Kidney epithelial cell (primary cell): Measurements from ENCODE around the gene NFATC1. TPM values are rescaled to one million over a fixed set of nuclear protein-coding genes. Genes with fewer than 3 reads are reported as not detected.

ENCODE experiments used
- DNase-seq: peaks from one replicate; pipeline ENCODE4 v3.0.0-alpha.2; 2010; ENCODE audit warnings: low read depth
- H3K27me3 ChIP-seq: 2 replicates; pipeline ENCODE4 v1.6.0; 2011; ENCODE audit warnings: low read length; ENCODE audit not compliant: control insufficient read depth, insufficient read depth
- H3K36me3 ChIP-seq: 2 replicates; pipeline ENCODE4 v1.5.1; 2011; ENCODE audit warnings: low read length; ENCODE audit not compliant: control insufficient read depth, insufficient read depth
- H3K4me3 ChIP-seq: 2 replicates; pipeline ENCODE4 v1.5.1; 2011; ENCODE audit warnings: low read depth, mild to moderate bottlenecking, control low read depth, low read length
- CTCF ChIP-seq: IDR thresholded peaks from 2 replicates; pipeline ENCODE4 v1.5.1; 2011; ENCODE audit warnings: mild to moderate bottlenecking, moderate library complexity, low read length, control low read depth, inconsistent platforms; ENCODE audit not compliant: insufficient read depth, poor library complexity, severe bottlenecking
- total RNA-seq: library from RNA; depleted of rRNA; stranded (reverse); fragments of >200 nt; gene quantifications from 2 replicates; pipeline ENCODE4 v1.2.3, GENCODE V29; 2015

NFATC1 gene
- total RNA-seq, 1 donor from 2014 or later: 2.7 TPM

DNA sequence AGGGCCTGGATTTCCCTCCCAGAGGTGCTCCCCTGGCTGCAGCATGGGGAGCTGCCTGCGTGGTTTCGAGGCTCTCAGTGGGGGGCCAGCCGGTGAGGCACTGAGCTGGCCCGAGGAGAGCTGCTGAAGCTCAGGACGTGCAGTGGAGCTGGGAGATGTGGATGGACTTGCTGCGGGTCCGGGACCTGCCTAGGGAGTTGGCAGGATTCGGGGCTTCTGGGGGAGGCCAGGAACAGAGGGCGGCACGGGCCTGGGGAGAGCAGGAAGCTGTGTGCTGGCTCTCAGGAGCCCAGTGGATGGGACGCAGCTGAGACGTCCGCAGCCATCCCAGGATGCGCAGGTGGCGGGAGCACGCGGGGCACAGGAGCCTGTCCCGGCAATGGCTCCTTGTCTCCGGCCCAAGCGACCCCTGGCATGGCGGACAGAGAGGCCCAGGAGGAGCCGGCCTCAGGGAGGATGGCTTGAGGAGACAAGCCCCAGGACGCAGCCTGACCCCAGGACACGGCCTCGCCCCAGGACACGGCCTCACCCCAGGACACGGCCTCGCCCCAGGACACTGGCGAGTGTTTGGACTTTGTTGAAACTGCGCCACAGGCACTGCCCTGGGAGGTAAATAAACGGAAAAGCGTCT, 116.1 kb downstream of the NFATC1 start:
- DNase-seq: no peak
- TF ChIP-seq CTCF: no peak
- Histone ChIP-seq H3K4me3 (no peak overlapping the region), H3K36me3 (no peaks in the 10 kb centered on the region), H3K27me3 (peaks cover 32% of the 10 kb centered on the region)

DNA sequence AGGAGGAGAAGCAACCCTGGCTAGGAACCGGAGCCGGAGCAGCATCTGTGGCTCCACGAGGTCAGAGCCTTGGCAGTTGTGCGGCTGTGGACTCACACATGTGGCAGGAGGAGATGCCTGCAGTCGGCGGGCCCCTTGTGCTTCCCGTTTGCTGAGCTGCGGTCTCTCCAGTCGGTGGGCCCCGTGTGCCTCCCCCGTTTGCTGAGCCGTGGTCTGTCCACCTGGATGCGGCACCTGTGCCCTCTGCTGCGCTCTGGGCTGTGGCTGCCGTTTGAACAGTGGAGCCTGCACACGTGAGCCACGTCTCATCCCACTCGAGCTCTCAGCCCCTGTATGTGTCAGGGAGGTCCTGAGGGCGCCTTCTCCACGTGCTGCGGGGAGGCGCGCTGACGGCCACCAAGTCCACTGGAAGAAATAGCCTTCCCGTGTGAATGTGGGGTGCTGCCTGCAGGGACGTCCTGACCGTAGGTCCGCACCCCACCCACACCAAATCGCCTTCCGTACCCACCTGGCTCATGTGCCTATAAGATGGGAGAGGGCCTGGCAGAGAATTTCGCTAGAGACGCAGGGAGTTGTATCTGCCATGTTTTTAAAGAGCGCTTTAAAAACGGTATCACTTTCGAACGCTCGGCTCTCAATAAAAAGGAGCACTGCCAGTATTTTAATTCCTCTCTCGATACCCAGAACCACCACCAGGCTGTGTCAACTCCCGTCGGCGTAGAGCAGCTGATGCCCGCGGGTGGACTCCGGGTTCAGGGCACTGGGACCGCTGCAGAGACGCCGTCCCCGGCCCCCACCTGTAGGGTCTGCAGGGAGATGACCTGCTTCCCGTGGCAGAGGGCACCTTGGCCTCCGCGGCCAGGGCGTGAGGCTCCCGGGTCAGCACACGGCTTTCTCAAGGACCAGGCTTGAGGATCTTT, 117.0 kb downstream of the NFATC1 start:
- no peak overlapping the region for H3K4me3 ChIP-seq
- TF ChIP-seq CTCF: no peak
- no peaks in the 10 kb centered on the region for H3K36me3 ChIP-seq
- no peak for DNase-seq
- H3K27me3 ChIP-seq: peaks cover 23% of the 10 kb centered on the region

- no peak for TF ChIP-seq CTCF
- Histone ChIP-seq H3K36me3 (no peaks in the 10 kb centered on the region), H3K4me3 (no peak overlapping the region), H3K27me3 (peaks cover 17% of the 10 kb centered on the region)
- DNase-seq: no peak
These were observed 117.8 kb downstream of the NFATC1 start for GRCh38 chr18:79513381-79514081.

GRCh38 chr18:79515331-79515730, 119.6 kb downstream of the NFATC1 start:
- no peak for TF ChIP-seq CTCF
- Histone ChIP-seq H3K36me3 (no peaks in the 10 kb centered on the region), H3K4me3 (no peak overlapping the region), H3K27me3 (peaks cover 17% of the 10 kb centered on the region)
- DNase-seq: no peak

GRCh38 chr18:79515944-79516351, 120.2 kb downstream of the NFATC1 start:
- no peak for DNase-seq
- H3K27me3 ChIP-seq: peaks cover 20% of the 10 kb centered on the region
- no peaks in the 10 kb centered on the region for H3K36me3 ChIP-seq
- H3K4me3 ChIP-seq: no peak overlapping the region
- TF ChIP-seq CTCF: no peak
